Measurements from ENCODE around the gene PEPD.

PEPD gene

GRCh38 chr19:33406521-33407139 is 115.0 kb downstream of the PEPD start:
- no peak for DNase-seq (ENCODE audit: low read depth)

GRCh38 chr19:33405553-33406461 is 115.8 kb downstream of the PEPD start:
- DNase-seq (ENCODE audit: low read depth) = no peak

- DNase-seq (ENCODE audit: low read depth) = no peak
These were observed 116.4 kb downstream of the PEPD start for GRCh38 chr19:33405254-33405552.

- DNase-seq (ENCODE audit: low read depth) = no peak
These were observed 116.9 kb downstream of the PEPD start for GRCh38 chr19:33404506-33405253.

- DNase-seq (ENCODE audit: low read depth) = no peak
These were observed 117.7 kb downstream of the PEPD start for GRCh38 chr19:33403973-33404304.

- no peak for DNase-seq (ENCODE audit: low read depth)
These were observed 118.2 kb downstream of the PEPD start for GRCh38 chr19:33403221-33403972.

- no peak for DNase-seq (ENCODE audit: low read depth)
These were observed 119.0 kb downstream of the PEPD start for GRCh38 chr19:33402421-33403220.

GRCh38 chr19:33401683-33402420 is 119.7 kb downstream of the PEPD start:
- no peak for DNase-seq (ENCODE audit: low read depth)

- DNase-seq (ENCODE audit: low read depth) = no peak
These were observed 120.5 kb downstream of the PEPD start for GRCh38 chr19:33400856-33401682.

GRCh38 chr19:33399745-33400681 is 121.6 kb downstream of the PEPD start:
- no peak for DNase-seq (ENCODE audit: low read depth)

GRCh38 chr19:33399081-33399744 is 122.4 kb downstream of the PEPD start:
- no peak for DNase-seq (ENCODE audit: low read depth)

- DNase-seq (ENCODE audit: low read depth) = no peak
These were observed 123.1 kb downstream of the PEPD start for GRCh38 chr19:33398361-33399060.

- no peak for DNase-seq (ENCODE audit: low read depth)
These were observed 123.8 kb downstream of the PEPD start for GRCh38 chr19:33397536-33398360.

- no peak for DNase-seq (ENCODE audit: low read depth)
These were observed 124.7 kb downstream of the PEPD start for GRCh38 chr19:33396701-33397535.
